ENCODE data around the gene VSIG1.

The VSIG1 gene

DNA sequence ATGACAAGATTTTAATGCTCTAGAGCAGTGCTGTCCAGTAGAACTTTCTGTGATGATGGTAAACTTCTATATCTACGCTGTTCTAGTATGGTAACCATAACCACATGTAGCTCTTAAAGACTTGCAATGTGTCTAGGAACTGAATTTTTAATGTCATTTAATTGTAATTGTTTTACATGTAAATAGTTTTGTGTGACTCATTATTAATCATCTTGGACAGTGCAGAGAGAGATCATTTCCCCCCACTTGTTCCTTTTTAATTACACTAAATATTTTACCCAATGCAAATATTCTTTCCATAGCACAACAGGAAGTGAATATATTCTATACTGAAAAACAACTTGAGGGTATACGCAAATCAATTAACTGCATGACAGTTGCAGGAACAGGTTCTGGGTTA lies 52.5 kb downstream of the VSIG1 start:
- H3K4me3 ChIP-seq (ENCODE audit: low read length), result no peak overlapping the region
- no peak for DNase-seq (ENCODE audit: low read depth)
- no peak for TF ChIP-seq CTCF (conservative IDR thresholded peaks at IDR 0.05; ENCODE audit: low read depth, low read length)

DNA sequence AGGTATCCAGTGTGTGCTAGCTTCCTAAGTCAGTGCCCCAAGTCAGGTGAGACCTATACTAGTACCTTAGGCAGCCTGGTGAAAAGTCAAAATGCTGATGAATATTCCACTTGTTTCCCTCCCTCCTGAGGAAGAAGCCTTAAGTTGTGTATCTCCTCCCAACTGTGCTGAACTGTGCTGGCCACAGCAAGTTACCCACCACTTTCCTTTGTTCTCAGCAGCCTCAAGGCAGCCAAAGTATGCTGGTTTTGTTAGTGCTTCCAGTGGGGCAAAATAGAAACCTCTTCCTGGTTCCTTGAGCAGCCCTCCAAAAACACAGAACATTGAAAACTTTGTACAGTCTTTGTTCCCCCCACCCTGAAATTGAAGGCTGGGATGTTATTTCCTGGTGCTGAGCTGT lies 60.6 kb downstream of the VSIG1 start:
- no peak for TF ChIP-seq CTCF (conservative IDR thresholded peaks at IDR 0.05; ENCODE audit: low read depth, low read length)
- DNase-seq (ENCODE audit: low read depth), result no peak

DNA sequence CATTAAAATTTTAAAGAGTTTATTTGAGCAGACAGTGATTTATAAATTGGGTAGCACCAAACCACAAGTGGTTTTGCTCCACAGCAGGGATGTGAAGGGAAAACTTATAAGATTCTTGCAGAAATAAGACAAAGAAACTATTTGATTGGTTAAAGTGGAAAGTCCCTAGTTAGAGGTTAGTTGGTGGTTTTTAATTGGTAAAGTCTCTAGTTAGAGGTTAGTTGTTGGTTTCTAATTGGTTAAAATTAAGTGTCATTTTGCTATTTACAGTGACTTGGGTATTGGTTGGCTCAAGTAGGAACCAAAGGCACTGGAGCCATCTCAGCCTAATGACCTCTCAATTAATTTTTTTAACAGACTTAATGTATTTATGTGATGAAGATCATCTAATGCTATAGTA lies 69.7 kb downstream of the VSIG1 start:
- no peak overlapping the region for H3K4me3 ChIP-seq (ENCODE audit: low read length)
- no peak for TF ChIP-seq CTCF (conservative IDR thresholded peaks at IDR 0.05; ENCODE audit: low read depth, low read length)
- DNase-seq (ENCODE audit: low read depth), result no peak

More for the DNA sequence above, 60.6 kb downstream of the VSIG1 start:
- no peak overlapping the region for H3K4me3 ChIP-seq (ENCODE audit: low read length)

GRCh38 chrX:108117988-108118387 lies 73.1 kb downstream of the VSIG1 start:
- H3K4me3 ChIP-seq (ENCODE audit: low read length), result no peak overlapping the region
- no peak for TF ChIP-seq CTCF (conservative IDR thresholded peaks at IDR 0.05; ENCODE audit: low read depth, low read length)
- no peak for DNase-seq (ENCODE audit: low read depth)

DNA sequence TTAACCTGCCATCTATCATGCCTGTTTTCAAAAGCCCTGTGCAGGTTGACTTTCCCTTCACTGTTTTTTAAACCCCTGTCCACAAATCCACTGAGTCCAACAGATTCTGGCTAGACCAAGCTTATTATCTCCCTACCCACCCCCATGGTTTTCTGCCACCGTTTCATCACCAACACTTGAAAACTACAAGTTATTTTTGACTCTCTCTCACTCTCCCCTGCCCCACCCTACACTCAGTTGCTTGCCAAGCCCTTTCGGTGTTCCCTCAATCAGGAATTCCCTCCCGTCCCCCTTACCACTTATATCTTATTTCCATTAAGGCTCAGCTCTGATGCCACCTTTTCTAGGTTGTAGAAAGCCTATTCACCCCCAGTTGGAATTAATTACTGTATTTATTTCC lies 76.4 kb downstream of the VSIG1 start:
- DNase-seq (ENCODE audit: low read depth), result no peak
- no peak overlapping the region for H3K4me3 ChIP-seq (ENCODE audit: low read length)
- no peak for TF ChIP-seq CTCF (conservative IDR thresholded peaks at IDR 0.05; ENCODE audit: low read depth, low read length)

DNA sequence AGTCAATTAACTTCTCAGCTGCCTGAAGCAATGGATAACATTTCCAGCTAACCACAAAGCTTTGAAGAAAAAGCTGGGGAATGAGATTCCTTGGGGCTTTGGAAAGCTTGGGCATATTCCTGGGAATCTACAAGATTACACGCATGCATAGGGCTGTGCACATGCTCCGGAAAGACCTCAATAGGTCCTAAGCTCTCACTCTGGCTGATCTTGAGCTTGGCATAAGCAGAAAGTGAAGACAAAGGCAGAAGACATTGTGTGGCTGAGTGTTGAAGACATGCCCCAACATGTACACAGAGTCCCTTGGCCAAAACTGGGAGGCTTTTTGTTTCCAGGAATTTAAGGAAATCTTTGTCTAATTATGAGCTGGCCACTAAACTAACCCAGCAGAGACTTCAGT lies 77.9 kb downstream of the VSIG1 start:
- DNase-seq (ENCODE audit: low read depth), result peak; percentile 30
- TF ChIP-seq CTCF (conservative IDR thresholded peaks at IDR 0.05; ENCODE audit: low read depth, low read length), result no peak
- H3K4me3 ChIP-seq (ENCODE audit: low read length), result no peak overlapping the region

DNA sequence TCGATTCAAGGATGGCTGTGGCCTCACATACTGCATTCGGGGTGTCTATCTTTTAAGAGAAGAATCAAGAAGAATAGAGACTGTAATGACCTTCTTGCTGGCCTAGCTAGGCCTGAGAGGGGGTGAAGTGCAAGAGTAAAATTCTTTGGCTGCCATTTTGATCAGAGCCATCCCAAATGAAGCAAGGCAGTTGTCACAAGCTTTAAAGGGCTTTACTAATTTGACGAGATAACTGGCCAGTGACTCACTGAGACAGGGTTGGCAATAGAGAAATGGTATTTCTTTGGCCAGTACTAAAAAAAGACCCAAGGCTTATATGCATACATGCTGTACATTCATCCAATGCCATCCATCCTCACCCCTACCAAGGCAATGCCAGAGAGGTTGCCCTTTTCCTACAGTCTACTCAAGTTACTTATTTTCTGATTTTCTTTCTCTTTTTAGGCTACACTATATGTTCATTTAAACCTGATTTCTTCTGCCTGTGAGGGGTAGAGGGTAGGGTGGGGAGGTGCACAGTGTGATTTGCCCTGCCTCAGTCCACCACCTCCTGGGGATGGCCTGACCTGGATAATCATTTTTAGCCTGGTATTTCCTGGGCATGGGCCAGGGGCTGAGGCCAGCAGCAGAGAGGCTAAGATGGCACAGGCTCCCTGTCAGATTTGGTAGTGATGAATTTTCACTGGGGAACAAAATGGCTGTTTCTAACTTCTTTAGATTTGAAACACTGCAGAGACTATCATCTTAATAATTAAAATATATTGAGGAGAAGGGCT lies 78.9 kb downstream of the VSIG1 start:
- DNase-seq (ENCODE audit: low read depth), result no peak
- TF ChIP-seq CTCF (conservative IDR thresholded peaks at IDR 0.05; ENCODE audit: low read depth, low read length), result no peak
- no peak overlapping the region for H3K4me3 ChIP-seq (ENCODE audit: low read length)

Data from retinal pigment epithelial cell (primary cell).